Spleen (tissue), 3 donors: ENCODE data around the gene ACSF2.

Experiments used
- POLR2A ChIP-seq, 3 donors: fragments of 450-650 bp; IDR thresholded peaks; one replicate each; pipeline ENCODE4 v1.5.1; 2017; ENCODE audit warnings: antibody characterized with exemption in 3 of 3, mild to moderate bottlenecking in 1 of 3
- POLR2AphosphoS5 ChIP-seq, 3 donors: sonication (generic); formaldehyde crosslinking; IDR thresholded peaks; one replicate each; pipeline ENCODE4 v1.5.1; 2017; ENCODE audit warnings: antibody characterized with exemption in 3 of 3

DNA sequence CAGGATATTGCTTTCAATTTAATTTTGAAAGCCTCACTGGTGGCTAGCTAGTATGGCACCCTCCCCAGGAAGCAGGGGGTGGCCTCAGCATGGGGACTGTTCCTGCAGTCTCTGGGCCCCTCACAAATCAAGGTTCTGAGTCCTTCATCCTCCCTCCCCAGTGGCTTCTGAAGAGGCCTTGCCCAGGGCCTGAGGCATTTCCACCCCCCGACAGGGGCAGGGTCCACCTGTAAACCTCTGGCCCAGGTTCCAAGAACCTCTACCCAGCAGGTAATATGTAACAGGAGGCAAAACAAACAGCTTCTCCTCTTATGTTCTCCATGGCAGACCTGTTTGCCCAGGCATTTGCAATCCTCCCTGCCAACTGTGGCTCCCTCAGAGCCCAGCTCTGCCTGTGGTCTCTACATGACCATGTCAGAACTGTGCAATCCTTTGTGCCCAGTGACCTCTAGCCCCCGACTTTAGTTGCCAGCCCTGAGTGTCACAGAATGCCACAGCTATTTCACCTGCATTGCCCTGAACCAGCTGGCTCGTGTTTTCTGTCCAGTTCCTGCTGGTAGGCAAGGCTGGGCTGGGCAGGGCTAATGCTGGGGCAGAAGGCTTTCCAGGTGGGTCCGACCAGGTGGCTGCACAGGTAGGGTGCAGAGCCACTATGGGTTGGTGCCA, 14.3 kb downstream of the ACSF2 start:
- TF ChIP-seq POLR2A (IDR thresholded peaks at IDR 0.05) (no peak), POLR2AphosphoS5 (IDR thresholded peaks at IDR 0.05) (no peak)
